ENCODE data around the gene ACSF2.
A peak's percentile ranks its signal among the peaks of the same experiment; 100 is the strongest.
"Not testable (repeated sequence)": the region's sequence is repeated elsewhere in the genome, so short reads cannot be mapped to it uniquely, and the experiment has no call there.

ACSF2 gene

DNA sequence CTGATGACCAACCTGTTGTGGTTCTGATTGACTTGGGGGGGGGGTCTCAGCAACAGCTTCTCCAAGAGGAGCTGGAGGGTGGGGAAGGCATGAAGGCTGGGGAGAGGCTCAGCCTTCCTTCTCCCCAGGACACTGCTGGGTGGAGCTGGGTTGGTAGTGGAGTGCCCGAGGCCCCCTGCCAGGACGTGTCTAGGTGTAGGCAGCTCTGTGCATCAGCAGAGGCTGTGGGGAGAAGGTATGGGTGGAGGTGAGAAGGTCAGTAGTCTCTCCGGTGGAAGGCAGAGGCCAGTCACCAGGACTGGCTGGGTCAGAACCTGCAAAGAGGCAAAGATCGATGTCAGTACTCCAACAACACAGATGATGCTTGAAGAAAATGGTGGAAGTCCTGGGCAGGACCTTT, 38.7 kb downstream of the ACSF2 start:
- DNase-seq, result no peak

DNA sequence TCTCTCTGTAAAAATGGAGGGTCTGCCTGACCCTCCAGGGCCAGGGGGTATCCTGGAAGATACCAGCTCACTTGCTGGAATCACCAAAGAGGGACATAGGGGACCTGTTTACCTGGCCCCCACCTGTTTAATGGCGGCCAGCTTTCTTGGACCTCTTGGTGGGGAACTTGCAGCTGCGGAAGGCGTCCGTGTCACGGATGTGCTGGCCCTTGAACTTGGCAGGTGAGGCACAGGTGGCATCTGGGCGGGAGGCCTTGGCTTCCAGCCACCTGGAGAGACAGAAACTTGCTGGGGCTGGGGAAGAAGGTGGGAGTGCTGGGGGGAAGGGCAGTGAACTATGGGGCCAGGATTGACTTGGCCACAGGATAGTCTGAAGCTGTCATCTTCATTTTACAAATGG, 39.2 kb downstream of the ACSF2 start:
- DNase-seq, result no peak

DNA sequence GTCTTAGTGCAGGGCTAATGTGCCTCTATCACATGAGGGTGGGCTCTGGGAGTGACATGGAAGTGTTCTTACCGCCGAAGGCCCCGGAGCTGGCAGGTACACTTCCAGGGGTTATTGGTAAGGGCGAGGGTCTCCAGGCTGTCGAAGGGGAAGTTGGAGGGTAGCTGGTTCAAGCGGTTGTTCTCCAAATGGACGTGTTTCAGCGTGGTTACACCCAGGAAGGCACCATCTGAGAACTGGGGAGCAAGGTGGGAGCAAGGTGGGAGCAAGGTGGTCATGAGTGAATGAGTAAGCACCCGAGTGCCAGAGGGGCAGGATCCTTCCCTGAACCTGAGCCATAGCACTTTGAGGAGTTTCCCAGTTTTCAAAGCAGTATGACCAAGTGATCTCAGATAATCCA, 39.6 kb downstream of the ACSF2 start:
- DNase-seq, result no peak

DNA sequence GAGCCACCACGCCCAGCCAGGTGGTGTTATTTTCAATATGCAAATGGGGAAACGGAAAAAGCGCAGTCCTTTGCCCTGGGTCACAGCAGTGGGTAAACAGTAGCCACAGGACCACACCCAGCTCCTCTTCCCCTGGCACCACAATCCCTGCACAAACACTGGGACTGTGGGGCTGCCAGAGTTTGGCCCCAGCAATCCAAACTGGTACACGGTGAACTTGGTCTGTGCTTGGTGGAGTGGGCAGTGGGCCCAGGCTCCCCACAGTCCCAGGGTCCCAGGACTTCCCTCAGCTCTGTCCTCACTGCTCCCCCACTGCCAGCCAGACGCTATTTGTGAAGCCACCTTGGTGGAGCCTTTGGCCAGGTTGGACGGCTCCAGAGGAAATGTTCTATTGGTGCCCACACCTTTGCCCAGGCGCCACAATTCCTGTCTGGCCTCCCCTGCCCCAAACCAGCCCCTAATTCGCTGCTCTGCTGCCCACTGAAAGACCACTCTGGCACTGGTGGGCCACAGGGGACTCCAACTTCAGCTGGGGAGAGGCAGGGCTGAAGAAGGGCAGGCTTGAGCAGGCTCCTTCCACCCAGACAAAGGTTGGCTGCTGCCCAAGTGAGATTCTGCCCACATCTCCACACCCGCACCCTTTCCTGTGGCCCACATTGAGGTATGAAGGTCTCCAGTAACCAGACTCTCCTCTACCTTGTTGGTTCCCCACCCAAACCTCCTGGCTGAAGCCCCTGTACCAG, 40.5 kb downstream of the ACSF2 start:
- no peak for DNase-seq

DNA sequence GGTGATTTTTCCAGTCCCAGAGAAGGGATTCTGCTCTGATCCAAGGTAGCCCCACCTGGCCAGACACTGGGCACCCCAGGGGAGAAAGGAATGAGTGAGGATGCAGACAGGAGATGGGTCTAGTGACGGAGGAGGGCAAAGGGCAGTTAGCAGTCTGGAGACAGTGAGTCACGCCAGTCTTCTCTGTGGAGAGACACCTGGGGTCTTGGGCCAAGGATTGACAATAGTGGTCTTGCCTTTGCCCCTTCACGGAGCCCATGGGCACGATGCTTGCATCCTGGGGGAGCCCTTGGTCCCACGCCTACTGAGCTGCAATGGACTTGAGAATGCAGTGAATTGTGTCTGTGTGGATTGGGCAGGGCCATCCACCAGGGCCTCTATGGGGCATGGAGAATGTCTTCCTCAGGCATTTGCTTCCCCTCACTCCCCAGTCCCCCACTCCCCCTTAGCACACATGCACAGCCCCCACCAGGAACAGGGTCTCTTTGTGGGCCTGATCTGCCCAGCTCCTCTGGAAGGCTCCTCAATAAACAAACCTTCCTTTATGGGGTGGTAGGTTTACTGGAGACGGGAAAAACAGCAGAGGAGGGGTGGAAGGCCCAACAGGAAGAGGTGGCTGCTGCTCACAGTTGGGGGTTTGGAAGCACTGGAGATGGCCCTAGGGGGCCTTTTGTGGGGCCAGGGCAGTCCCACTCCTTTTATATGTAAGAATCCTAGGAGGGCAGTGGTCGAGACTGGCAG, 41.3 kb downstream of the ACSF2 start:
- DNase-seq, result no peak

DNA sequence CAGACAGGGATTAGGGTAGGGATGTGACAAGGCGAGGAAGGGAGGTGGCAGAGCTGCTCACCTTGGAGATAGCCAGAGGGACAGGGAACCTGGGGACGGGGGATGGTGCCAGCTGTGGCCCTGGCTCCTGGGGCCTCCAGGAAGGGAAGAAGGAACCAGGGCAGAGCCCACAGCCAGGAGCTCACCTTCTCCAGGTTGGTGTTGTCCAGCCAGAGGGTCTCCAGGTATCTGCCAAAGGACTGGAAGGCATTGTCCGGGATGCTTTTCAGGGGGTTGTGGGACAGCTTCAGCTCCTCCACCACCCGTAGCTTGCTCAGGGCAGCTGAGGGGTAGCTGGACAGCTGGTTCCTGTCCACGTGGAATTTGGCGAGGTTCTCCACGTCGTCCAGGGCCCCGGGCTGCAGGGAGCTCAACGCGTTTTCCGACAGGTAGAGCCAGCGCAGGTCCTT, 41.9 kb downstream of the ACSF2 start:
- DNase-seq, result no peak

DNA sequence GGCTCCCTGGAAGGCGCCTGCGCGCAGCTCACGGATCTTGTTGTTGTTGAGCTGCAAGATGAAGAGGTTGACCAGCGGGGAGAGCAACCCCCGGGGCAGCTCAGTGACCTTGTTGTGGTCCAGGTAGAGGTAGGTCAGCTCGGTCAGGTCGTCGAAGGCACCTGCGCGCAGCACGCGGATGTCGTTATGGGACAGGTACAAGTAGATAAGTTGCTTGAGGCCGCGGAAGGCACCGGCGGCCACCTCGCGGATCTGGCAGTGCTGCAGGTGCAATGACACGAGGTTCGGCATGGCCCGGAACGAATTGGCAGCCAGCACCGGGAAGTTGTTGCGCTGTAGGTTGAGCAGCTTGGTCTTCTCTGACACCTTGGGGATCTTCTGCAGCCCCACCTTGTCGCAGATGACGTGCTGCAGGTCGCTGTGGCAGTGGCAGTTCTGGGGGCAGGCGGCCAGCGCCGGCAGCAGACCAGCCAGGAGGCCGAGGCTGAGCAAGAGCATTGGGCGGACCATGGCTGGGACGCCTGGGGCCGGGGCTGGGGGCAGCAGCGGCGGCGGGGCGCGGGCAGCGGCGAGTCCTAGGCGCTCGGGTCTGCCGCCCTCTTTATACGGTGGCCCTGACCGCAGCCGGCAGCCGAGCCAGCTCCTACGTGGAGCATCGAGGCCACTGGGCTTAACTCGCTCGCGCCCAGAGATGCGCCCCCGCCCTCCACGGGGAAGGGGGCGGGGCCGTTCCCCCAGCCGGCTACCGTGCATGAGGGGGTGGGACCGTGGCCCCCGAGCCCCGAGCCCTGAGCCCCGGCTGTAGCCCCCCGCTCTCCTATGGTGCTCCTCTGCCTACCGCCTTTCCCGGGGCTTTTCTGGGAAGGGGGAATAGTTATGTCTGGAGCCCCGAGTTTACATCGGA, 42.5 kb downstream of the ACSF2 start, which contains the start of gene CHAD:
Gene CHAD (minus strand): TSS at position 577 of the 904 bp plus-strand sequence. CDS start 67 bp downstream, at position 510.
- peak; percentile 47 for DNase-seq

DNA sequence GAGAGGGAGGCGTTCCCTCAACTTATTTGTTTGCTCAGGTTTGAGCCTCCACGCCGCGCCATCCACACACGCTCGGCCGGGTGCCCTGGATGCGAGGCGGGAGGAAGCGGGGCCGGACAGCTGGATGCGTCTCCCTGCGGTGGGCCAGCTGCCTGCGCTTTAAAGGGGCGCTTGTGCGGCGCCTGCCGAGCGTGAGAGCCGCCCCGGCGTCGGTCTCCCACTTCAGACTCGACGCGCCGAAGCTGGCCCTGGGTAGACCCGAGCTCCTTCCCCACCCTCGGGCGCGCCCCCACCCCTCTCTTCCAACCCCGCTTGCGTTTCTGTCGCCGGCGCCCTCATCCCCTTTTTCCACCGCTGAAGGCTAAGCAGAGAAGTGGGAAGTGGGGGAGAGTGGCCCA, 43.2 kb downstream of the ACSF2 start:
- no peak for DNase-seq

DNA sequence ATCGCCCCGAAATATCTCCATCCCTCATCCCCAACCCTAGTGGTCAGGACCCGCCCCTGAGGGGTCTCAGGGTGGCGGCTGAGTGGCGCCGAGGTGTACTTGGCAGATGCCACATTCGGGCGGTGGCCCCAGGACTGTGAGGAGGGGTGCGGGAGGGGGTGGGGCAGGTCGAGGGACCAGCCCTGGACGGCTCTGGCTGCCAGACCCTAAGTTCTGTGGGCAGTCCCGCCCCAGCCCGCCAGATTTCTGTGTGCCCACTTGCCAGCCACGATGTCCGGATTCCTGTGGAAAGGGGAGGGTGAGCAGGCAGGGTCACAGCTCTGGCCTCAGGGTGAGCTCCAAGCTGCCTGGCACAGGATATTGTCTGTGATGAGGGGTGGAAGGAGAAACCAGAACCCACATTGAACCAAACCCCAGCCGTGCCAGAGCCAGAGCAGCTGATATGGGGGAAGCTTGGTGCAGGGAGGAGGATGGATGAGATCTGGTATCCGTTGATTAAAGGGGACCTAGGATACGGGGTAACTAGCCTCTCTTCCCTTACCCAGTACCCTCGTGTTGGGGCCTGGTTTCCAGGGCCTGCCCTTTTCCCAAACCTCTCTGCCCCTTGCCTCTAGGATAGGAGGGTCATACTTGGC, 43.8 kb downstream of the ACSF2 start:
- no peak for DNase-seq

DNA sequence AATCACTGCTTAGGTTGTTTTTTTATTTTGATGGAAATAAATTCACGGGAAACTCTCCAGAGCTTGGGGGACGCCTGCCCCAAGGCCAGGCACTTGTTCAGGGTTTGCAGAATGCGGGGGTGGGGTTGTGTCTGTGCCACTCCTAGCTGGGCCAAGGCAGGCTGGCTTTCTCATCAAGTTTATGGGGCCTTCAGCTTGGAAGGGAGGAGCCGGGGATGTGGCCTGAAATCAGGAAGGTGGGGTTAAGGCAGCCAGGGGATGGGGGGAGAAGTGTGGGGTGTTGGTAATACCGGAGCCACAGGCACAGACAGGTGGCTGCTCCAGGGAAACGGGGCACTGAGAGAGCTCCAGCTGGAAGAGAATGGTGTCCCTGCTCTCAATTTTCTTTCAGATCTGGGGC, 44.4 kb downstream of the ACSF2 start:
- DNase-seq, result peak; percentile 23

DNA sequence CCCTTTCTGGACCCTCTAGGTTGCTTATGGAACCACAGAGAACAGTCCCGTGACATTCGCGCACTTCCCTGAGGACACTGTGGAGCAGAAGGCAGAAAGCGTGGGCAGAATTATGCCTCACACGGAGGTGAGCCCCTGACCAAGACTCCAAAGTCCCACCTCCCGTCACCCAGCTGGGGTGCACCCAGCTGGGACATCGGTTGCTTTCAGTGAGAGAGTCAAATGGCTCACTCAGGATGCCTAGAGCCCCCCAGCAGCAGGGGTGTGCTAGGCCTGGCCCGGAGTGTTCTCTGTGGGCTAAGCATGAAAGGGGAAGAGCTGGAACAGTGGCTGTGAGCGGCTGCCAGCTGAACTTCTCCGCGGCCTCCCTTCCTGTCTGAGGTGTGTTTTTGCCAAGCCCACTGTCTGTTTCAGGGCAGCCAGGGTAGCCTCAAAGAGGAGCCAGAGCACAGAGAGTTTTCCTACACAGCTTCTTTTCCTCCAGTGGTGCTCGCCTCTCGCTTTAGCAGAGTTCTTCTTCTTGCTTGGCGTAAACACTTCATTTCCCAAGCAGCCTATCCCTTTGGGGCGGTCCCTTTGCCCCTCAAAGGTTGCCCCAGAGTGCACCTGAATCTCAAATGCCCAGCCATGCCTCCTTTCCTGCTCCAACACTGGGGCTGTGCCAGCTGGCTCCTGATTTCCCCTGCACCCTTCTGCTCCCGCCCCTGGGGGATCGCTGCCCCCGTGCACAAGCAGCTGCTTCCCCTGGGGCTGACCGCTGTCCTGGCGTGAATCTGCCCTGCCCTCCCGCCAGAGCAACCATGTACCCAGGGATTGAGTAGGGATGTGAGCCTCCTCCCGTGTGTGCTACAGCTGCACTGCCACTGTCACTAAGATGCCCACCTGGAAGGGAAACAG, 45.2 kb downstream of the ACSF2 start:
- DNase-seq, result no peak

DNA sequence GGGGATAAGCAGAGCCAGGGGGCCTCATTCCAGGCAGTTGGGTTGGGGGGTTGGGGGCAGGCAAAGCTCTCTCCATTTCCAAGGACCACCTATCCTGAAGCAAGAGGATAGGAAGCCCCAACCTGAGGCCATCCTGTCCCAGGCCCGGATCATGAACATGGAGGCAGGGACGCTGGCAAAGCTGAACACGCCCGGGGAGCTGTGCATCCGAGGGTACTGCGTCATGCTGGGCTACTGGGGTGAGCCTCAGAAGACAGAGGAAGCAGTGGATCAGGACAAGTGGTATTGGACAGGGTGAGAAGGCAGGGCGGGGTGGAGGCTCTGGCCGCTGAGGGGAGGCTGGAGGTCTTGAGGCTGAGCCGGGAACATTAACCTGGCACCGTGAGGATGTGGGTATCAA, 46.3 kb downstream of the ACSF2 start:
- no peak for DNase-seq

DNA sequence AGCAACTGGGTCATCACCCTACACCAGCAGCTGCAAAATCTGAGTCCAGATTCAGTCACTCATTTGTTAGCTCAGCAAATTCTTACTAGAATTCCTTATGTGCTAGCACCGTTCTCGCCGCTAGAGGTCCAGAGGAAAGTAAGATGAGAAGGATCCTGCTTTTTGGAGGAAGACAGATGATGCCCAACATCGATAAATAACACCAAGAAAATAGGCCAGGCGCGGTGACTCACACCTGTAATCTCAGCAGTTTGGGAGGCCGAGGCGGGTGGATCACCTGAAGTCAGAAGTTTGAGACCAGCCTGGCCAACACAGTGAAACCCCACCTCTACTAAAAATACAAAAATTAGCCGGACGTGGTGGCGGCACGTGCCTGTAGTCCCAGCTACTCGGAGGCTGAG, 46.7 kb downstream of the ACSF2 start:
- not testable (repeated sequence) for DNase-seq

DNA sequence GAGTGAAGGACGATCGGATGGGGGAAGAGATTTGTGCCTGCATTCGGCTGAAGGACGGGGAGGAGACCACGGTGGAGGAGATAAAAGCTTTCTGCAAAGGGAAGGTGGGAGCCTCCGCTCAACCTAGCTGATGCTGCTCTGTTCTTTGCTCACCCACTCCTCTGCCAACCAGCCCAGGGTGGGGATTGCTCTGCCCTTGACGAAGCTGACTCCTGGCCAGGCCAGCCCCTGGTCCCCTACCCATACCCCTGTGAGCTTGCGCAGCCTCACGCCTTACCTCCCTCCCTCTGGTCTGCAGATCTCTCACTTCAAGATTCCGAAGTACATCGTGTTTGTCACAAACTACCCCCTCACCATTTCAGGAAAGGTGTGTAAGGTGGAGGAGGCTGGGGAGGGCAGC, 47.9 kb downstream of the ACSF2 start:
- no peak for DNase-seq

DNA sequence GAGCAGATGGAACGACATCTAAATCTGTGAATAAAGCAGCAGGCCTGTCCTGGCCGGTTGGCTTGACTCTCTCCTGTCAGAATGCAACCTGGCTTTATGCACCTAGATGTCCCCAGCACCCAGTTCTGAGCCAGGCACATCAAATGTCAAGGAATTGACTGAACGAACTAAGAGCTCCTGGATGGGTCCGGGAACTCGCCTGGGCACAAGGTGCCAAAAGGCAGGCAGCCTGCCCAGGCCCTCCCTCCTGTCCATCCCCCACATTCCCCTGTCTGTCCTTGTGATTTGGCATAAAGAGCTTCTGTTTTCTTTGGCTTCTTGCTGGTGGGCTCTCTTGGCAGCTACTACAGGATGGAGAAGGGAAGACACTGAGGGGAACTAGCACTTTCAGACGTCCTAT, 48.5 kb downstream of the ACSF2 start:
- DNase-seq, result no peak

DNA sequence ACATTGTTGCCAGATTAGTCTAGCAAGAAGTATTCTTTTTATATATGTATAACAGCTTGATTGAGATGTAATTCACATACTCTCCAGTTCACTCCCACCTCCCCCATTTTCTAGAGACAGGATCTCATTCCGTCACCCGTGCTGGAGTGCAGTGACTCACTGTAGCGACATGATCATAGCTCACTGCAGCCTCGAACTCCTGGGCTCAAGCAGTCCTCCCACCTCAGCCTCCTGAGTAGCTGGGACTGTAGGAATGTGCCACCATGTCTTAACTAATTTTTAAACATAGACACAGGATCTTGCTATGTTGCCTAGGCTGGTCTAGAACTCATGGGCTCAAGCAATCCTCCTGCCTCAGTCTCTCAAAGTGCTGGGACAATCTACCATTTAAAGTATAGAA, 49.3 kb downstream of the ACSF2 start:
- no peak for DNase-seq

DNA sequence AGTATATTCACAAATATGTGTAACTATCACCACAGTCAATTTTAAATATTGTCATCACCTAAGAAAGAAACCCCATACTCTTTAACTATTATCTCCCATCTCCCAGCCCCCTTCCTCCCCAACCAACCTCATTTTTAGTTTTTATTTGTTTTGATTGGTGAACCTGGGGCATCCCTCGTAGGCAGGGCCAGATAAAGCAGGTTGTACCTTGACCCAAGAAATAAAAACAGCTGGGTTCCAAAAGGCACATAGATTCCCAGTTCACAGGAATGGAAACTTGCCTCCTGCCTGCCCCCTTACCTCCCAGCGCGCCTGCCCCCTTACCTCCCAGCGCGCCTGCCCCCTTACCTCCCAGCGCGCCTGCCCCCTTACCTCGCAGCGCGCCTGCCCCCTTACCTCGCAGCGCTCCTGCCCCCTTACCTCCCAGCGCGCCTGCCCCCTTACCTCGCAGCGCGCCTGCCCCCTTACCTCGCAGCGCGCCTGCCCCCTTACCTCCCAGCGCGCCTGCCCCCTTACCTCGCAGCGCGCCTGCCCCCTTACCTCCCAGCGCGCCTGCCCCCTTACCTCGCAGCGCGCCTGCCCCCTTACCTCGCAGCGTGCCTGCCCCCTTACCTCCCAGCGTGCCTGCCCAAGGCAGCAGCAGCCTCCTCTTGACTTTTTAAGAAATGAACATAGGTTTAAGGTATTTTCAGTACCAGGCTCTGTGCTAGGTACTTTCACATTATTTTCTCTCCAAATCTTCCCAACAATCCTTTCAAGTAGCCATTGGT, 49.9 kb downstream of the ACSF2 start:
- DNase-seq, result not testable (repeated sequence)

DNA sequence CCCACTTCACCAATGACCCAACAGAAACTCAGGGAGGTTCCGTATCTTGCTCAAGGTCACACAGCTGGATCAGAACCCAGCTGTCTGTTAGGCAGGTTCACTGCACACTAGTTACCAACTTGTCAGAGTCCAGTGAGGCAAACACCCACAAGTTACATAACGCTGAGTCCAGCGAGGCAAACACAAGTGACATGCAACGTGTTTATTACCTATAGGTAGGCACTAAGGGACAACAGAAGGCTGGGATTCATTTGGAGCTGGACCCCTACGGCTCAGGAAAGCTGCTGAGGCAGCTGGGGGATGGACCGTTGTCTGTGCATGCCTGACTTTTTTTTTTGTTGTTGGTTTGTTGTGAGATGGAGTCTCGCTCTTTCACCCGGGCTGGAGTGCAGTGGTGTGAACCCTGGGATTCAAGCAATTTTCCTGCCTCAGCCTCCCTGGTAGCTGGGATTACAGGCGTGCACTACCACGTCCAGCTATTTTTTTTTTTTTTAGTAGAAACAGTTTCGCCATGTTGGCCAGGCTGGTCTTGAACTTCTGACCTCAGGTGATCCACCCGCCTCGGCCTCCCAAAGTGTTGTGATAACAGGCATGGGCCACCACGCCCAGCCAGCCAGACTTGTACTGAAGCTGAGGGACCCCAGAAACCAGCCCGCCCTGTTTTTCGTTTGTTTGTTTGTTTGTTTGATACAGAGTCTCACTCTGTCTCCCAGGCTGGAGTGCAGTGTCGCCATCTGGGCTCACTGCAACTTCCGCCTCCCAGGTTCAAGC, 50.7 kb downstream of the ACSF2 start:
- peak; percentile 32 for DNase-seq

DNA sequence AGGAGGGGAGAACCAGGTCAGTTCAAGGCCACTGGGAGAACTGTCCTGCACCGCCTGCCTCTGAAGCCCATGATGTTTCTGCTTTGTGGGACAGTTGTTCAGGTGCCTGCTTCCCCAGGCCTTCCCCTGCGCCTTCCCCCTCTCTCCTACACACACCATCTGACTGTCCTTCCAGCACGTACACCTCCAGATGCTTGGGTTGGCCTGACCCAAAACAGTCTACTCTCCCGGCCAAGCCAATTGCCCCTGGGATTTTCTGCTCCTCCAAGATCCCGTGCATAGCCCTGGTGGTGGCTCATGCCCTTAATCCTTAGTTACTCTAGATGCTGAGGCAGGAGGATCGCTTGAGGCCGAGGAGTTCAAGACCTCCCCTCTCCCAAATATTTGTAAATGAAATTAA, 52.0 kb downstream of the ACSF2 start:
- DNase-seq, result no peak

Measured in right kidney (tissue), 1 donor.